HEK293 (cell line): ENCODE results near the gene HIPK2.

Experiments
- CTCF ChIP-seq: fragments of 450-650 bp; formaldehyde crosslinking; IDR thresholded peaks from 2 replicates; pipeline ENCODE4 v1.5.1; 2016; ENCODE audit warnings: missing biosample characterization, missing genetic modification characterization
- ELK4 ChIP-seq: IDR thresholded peaks from 2 replicates; pipeline ENCODE4 v1.6.1; 2011; ENCODE audit warnings: mild to moderate bottlenecking, low read depth, low read length, borderline replicate concordance
- GLI4 ChIP-seq: fragments of 450-650 bp; formaldehyde crosslinking; IDR thresholded peaks from 2 replicates; pipeline ENCODE4 v1.5.1; 2016; ENCODE audit warnings: missing biosample characterization, missing genetic modification characterization
- KLF10 ChIP-seq: fragments of 450-650 bp; IDR thresholded peaks from 2 replicates; pipeline ENCODE4 v1.5.1; 2018; ENCODE audit warnings: missing biosample characterization, mild to moderate bottlenecking, missing genetic modification characterization
- OSR2 ChIP-seq: fragments of 450-650 bp; formaldehyde crosslinking; IDR thresholded peaks from 2 replicates; pipeline ENCODE4 v1.5.1; 2016; ENCODE audit warnings: missing biosample characterization, missing genetic modification characterization
- YY1 ChIP-seq: fragments of 450-650 bp; formaldehyde crosslinking; IDR thresholded peaks from 2 replicates; pipeline ENCODE4 v1.5.1; 2018; ENCODE audit warnings: missing biosample characterization, missing genetic modification characterization
- ZNF175 ChIP-seq: fragments of 450-650 bp; formaldehyde crosslinking; IDR thresholded peaks from 2 replicates; pipeline ENCODE4 v1.5.1; 2016; ENCODE audit warnings: missing biosample characterization, missing genetic modification characterization
- ZNF366 ChIP-seq: fragments of 450-650 bp; formaldehyde crosslinking; conservative IDR thresholded peaks from 2 replicates; pipeline ENCODE4 v1.5.1; 2016; ENCODE audit warnings: missing biosample characterization, missing genetic modification characterization
- ZNF48 ChIP-seq: fragments of 450-650 bp; formaldehyde crosslinking; IDR thresholded peaks from 2 replicates; pipeline ENCODE4 v1.5.1; 2016; ENCODE audit warnings: missing biosample characterization, missing genetic modification characterization
- ZNF514 ChIP-seq: fragments of 450-650 bp; formaldehyde crosslinking; IDR thresholded peaks from 2 replicates; pipeline ENCODE4 v1.5.1; 2016; ENCODE audit warnings: missing biosample characterization, missing genetic modification characterization
- ZNF544 ChIP-seq: fragments of 450-650 bp; formaldehyde crosslinking; IDR thresholded peaks from 2 replicates; pipeline ENCODE4 v1.5.0; 2017; ENCODE audit warnings: missing biosample characterization, missing genetic modification characterization
- ZNF660 ChIP-seq: fragments of 450-650 bp; IDR thresholded peaks from 2 replicates; pipeline ENCODE4 v1.5.1; 2018; ENCODE audit warnings: missing biosample characterization, mild to moderate bottlenecking, missing genetic modification characterization
- TF ChIP-seq, protein P1 (sequence below): fragments of 450-650 bp; formaldehyde crosslinking; IDR thresholded peaks from 2 replicates; pipeline ENCODE4 v1.5.1; 2017; ENCODE audit warnings: missing biosample characterization, missing genetic modification characterization

DNA sequence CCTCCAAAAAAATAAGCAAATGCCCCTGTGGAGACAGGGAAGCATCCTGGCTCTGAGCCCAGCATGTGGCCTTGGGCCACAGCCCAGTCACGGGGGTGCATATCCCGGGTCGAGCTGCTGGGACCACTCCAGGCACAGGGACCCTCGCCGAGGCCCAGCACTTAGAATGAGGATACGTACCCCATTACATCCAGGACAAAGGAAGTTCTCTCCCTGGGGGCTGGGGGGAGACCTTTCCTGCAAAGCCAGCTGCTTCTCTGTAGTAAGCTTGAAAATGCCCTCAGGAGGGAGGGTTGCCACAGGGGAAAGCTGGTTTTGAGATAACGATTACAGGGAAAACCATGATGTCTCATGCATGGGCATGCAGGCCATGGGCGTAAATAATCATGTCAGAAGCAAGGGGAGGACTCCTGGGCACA is 75.5 kb downstream of the HIPK2 start:
- TF ChIP-seq CTCF (no peak), ZNF175 (tag by site-specific recombination) (no peak), OSR2 (tag by site-specific recombination) (no peak), ZNF660 (tag by site-specific recombination) (no peak), GLI4 (no peak), ZNF544 (tag by site-specific recombination) (no peak), ZNF366 (tag by site-specific recombination) (no peak), ELK4 (no peak), YY1 (tag by site-specific recombination) (no peak), ZNF48 (tag by site-specific recombination) (no peak), ZNF514 (tag by site-specific recombination) (no peak), KLF10 (tag by site-specific recombination) (no peak)
- TF ChIP-seq, protein P1, sequence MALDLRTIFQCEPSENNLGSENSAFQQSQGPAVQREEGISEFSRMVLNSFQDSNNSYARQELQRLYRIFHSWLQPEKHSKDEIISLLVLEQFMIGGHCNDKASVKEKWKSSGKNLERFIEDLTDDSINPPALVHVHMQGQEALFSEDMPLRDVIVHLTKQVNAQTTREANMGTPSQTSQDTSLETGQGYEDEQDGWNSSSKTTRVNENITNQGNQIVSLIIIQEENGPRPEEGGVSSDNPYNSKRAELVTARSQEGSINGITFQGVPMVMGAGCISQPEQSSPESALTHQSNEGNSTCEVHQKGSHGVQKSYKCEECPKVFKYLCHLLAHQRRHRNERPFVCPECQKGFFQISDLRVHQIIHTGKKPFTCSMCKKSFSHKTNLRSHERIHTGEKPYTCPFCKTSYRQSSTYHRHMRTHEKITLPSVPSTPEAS (tag by site-specific recombination), result no peak
